Pancreas (tissue), 10 donors: Measurements from ENCODE around the gene PDE7B. TPM values are rescaled to one million over a fixed set of nuclear protein-coding genes. Genes with fewer than 3 reads are reported as not detected.

Experiments used
- ATAC-seq, 4 donors: fragments of 200-7000 bp; cut with Tn5 transposase; one replicate each; pipeline versions ENCODE4 v1.8.0 to v1.9.1; 2020; ENCODE audit warnings: mild to moderate bottlenecking in 4 of 4, moderate library complexity in 4 of 4
- DNase-seq, 6 donors: peaks; one replicate each; pipeline ENCODE4 v3.0.0-alpha.2; 2020
- FAIRE-seq: peaks from 2 replicates; lab custom pipeline; 2012; peaks lifted over from hg19 to GRCh38; lab: Jason Lieb, UNC
- H3K27ac ChIP-seq, 4 donors: fragments of 200-600 bp; sonication (generic); 1 replicate in 3 of 4; 2 replicates in 1 of 4; pipeline versions ENCODE4 v1.5.0 to v1.8.0; 2020
- H3K27me3 ChIP-seq, 4 donors: fragments of 200-600 bp; one replicate each; pipeline ENCODE4 v1.8.0; 2021
- H3K36me3 ChIP-seq, 3 donors: fragments of 200-600 bp; sonication (generic) in 1 of 3; one replicate each; pipeline versions ENCODE4 v1.5.0 to v1.8.0; 2020 to 2021
- H3K4me1 ChIP-seq, 3 donors: fragments of 200-600 bp; one replicate each; pipeline ENCODE4 v1.8.0; 2021
- H3K4me3 ChIP-seq, 4 donors: fragments of 200-600 bp; sonication (generic) in 2 of 4; one replicate each; pipeline versions ENCODE4 v1.5.0 to v1.8.0; 2020 to 2021
- H3K9me3 ChIP-seq, 4 donors: fragments of 200-600 bp; one replicate each; pipeline ENCODE4 v1.8.0; 2021
- WGBS, 2 donors: extraction: QIAGEN DNeasy Blood & Tissue Kit; methylation state at CpG; one replicate each; pipeline ENCODE4 v1.1.7; 2013; 5-methylcytosine and 5-hydroxymethylcytosine counted together
- intact Hi-C, 3 donors: fragments of 100-400 bp; cut with DNase I; formaldehyde crosslinking; loops; one replicate each; pipeline versions ENCODE4 v1.11.1 to v1.14.2; 2022
- polyA plus RNA-seq, 2 donors: library from polyadenylated mRNA; stranded (reverse); fragments of 200-250 nt; gene quantifications; one replicate each; pipeline ENCODE4 v1.2.3, GENCODE V29; 2013
- total RNA-seq, 6 donors: library from RNA; stranded (reverse); fragmentation: NEBNext Ultra II Directional in 4 of 6; extraction: Animal tissue kit (Norgen Biotek cat#: 25700) in 4 of 6; gene quantifications; one replicate each; pipeline versions ENCODE4 v1.2.1 to v1.2.4, GENCODE V29; 2021 to 2023
- TF ChIP-seq, protein P1 (sequence below), 4 donors: fragments of 200-600 bp; sonication (generic) in 3 of 4; IDR thresholded peaks; one replicate each; pipeline versions ENCODE4 v1.5.0 to v1.8.0; 2021; ENCODE audit warnings: antibody characterized with exemption in 4 of 4
- donor health status: healthy with polysubstance abuse.
- donor health status: DM: no; HTN: no; CAD: no; lungs with moderate emphysema.
- donor health status: DM: no; HTN: no; CAD: no.
- donor health status: control.
- donor health status: control.
- donor health status: Bipolar disorder and iron deficiency.
- donor health status: DM: yes; HTN: yes; CAD: no.
- donor health status: DM: no; HTN: no; CAD: no.
- donor health status: DM: no; HTN: no; CAD: no.
- donor health status: DM: yes; HTN: yes; CAD: no.

PDE7B gene
- total and polyA plus RNA-seq, 8 donors: 0.38 to 1.7 (median 0.76) TPM

DNA sequence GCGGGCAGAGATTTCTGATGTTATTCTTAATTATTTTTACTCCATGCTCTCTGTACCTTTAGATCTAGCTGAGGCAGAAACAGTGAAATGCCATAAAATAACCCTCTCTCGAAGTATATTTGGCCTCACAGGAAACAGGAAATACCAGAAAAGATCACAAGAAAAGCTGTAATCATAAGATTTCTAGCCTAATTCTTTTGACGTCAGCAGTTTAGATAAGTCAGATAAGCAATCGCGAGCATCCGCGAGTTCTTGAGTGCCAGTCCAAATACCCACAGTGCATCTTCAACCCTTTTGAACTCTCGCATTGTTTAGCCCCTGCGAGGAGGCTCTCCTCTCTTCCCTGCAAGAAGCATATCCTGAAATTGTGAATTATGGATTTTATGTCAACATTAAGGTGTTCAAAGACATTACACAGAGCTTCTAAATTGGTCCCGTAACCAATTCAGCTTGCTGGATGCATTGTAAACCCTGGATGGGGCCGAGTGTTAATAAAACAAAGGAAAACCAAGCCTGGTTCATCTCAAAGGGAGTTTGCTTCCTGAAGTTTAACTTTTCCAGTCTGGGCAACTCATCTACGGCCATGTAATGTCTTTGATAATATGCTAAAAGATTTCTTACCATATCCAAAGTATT lies 199.8 kb downstream of the PDE7B start:
- no peaks in the 10 kb centered on the region for H3K4me1 ChIP-seq
- intact Hi-C loops: no loop called here
- TF ChIP-seq, protein P1, sequence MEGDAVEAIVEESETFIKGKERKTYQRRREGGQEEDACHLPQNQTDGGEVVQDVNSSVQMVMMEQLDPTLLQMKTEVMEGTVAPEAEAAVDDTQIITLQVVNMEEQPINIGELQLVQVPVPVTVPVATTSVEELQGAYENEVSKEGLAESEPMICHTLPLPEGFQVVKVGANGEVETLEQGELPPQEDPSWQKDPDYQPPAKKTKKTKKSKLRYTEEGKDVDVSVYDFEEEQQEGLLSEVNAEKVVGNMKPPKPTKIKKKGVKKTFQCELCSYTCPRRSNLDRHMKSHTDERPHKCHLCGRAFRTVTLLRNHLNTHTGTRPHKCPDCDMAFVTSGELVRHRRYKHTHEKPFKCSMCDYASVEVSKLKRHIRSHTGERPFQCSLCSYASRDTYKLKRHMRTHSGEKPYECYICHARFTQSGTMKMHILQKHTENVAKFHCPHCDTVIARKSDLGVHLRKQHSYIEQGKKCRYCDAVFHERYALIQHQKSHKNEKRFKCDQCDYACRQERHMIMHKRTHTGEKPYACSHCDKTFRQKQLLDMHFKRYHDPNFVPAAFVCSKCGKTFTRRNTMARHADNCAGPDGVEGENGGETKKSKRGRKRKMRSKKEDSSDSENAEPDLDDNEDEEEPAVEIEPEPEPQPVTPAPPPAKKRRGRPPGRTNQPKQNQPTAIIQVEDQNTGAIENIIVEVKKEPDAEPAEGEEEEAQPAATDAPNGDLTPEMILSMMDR (IDR thresholded peaks at IDR 0.05): no peak
- no peak overlapping the region for H3K27ac ChIP-seq
- H3K36me3 ChIP-seq: no peaks in the 10 kb centered on the region
- DNase-seq (no peak), ATAC-seq (no peak), FAIRE-seq (no peak)
- H3K9me3 ChIP-seq: no peaks in the 10 kb centered on the region
- H3K4me3 ChIP-seq: no peak overlapping the region
- no peaks in the 10 kb centered on the region for H3K27me3 ChIP-seq
- 28 to 32% methylated on average over 12 of the region's 12 CpGs for WGBS, 2 donors

DNA sequence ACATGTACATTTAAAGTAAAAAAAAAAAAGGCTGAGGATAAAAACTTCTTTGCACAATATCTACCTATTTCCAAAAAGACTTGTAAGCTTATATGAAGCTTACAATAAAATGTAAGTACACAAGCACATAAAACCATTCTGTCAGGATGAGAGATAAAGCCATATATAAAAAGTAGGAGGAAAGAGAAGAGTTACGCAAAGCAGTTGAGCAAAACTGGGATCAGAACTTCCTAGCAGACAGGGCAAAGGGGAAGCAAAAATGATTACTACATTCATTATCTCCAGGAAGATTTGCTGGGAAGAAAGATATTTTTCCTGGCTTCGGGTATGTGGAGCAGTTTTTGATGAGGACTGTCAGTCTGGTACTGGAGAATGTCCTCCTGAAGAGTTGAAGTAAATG lies 200.5 kb downstream of the PDE7B start:
- FAIRE-seq (no peak), DNase-seq (no peak), ATAC-seq (no peak)
- H3K36me3 ChIP-seq: no peaks in the 10 kb centered on the region
- H3K27ac ChIP-seq: no peak overlapping the region
- no peak overlapping the region for H3K4me3 ChIP-seq
- H3K4me1 ChIP-seq: no peaks in the 10 kb centered on the region
- 77 to 85% methylated on average over 2 of the region's 2 CpGs for WGBS, 2 donors
- H3K9me3 ChIP-seq: no peaks in the 10 kb centered on the region
- TF ChIP-seq, protein P1 (IDR thresholded peaks at IDR 0.05): no peak
- H3K27me3 ChIP-seq: no peaks in the 10 kb centered on the region
- intact Hi-C loops: no loop called here

DNA sequence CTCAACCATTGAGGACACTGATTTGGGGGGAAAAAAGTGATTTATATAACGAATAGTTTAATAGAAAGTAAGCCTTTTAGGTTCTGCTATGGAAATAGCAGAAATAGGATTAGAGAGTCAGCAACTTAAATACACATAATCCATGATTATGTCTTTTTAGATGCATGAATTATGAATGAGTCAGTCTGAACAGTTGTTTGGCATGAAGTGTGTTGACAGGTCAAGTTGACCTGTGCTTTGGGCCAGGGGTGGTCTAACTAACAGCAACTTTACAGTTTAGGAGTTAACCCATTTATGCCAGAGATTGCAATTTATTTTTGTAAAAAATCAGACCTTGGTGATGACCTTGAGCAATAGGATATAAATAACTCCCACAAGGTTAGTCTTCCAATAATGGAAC lies 207.4 kb downstream of the PDE7B start:
- ATAC-seq (no peak), DNase-seq (no peak), FAIRE-seq (no peak)
- Histone ChIP-seq H3K4me1 (no peaks in the 10 kb centered on the region), H3K4me3 (no peak overlapping the region), H3K27ac (no peak overlapping the region), H3K9me3 (no peaks in the 10 kb centered on the region), H3K36me3 (no peaks in the 10 kb centered on the region), H3K27me3 (no peaks in the 10 kb centered on the region)
- WGBS, 2 donors: 66 to 68% methylated on average over 1 of the region's 1 CpG
- intact Hi-C loops: no loop called here
- TF ChIP-seq, protein P1 (IDR thresholded peaks at IDR 0.05): no peak

DNA sequence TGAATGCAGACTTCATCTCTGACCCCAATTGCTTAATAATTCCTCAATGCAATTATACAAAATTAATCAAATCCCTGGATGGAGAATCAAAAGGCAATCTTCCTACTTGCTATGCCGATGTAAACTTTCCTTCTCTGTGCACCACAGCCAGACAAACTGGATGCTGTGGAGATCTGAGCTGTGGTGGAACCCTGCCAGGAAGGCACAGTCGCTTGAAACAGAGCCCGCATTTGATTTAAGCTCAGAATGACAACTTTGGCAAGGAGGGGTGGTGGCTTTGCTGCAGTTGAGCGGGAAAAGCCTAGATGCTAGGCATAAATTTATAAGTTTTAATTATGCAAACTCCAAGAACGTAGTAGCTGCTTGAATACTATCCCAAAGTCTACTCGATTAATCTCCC lies 207.8 kb downstream of the PDE7B start:
- intact Hi-C loops: no loop called here
- no peak for ATAC-seq

DNA sequence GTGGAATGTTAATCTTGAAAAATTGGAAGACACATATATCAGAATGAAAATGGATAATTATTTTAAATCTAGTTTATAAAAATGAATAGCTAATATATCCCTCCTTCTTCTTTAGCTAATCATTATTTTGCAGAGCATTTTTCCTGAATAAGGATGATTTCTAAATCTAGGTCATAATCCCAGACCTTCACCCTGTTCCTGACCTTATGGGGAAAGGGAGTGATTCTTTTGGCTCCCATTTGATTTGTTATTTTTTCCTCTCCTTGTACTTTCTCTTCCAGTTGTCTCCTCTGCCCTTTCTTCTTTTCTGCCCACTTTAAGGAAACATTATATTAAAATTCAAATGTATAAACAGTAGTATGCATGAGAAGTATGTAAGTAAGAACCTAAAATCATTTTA lies 208.6 kb downstream of the PDE7B start:
- TF ChIP-seq, protein P1 (IDR thresholded peaks at IDR 0.05): no peak
- no peaks in the 10 kb centered on the region for H3K4me1 ChIP-seq
- FAIRE-seq: no peak
- intact Hi-C loops: no loop called here
- no peaks in the 10 kb centered on the region for H3K9me3 ChIP-seq
- DNase-seq: no peak
- H3K27ac ChIP-seq: no peak overlapping the region
- H3K27me3 ChIP-seq: no peaks in the 10 kb centered on the region
- H3K4me3 ChIP-seq: no peak overlapping the region
- no peaks in the 10 kb centered on the region for H3K36me3 ChIP-seq
- ATAC-seq: no peak

More for the DNA sequence above, 207.8 kb downstream of the PDE7B start:
- no peaks in the 10 kb centered on the region for H3K4me1 ChIP-seq
- no peak overlapping the region for H3K4me3 ChIP-seq
- no peak overlapping the region for H3K27ac ChIP-seq
- no peaks in the 10 kb centered on the region for H3K36me3 ChIP-seq
- H3K9me3 ChIP-seq: no peaks in the 10 kb centered on the region
- TF ChIP-seq, protein P1 (IDR thresholded peaks at IDR 0.05): no peak
- H3K27me3 ChIP-seq: no peaks in the 10 kb centered on the region
- 35 to 44% methylated on average over 6 of the region's 6 CpGs for WGBS, 2 donors
- DNase-seq (peak in 1 of 6 donors; percentile 16), FAIRE-seq (no peak)
